ENCODE measurements around the gene AFF4.
"Not testable (repeated sequence)": the region's sequence is repeated elsewhere in the genome, so short reads cannot be mapped to it uniquely, and the experiment has no call there.

AFF4 gene

GRCh38 chr5:132971483-132972435 is 8.3 kb upstream of the AFF4 start:
- TF ChIP-seq, protein P1, sequence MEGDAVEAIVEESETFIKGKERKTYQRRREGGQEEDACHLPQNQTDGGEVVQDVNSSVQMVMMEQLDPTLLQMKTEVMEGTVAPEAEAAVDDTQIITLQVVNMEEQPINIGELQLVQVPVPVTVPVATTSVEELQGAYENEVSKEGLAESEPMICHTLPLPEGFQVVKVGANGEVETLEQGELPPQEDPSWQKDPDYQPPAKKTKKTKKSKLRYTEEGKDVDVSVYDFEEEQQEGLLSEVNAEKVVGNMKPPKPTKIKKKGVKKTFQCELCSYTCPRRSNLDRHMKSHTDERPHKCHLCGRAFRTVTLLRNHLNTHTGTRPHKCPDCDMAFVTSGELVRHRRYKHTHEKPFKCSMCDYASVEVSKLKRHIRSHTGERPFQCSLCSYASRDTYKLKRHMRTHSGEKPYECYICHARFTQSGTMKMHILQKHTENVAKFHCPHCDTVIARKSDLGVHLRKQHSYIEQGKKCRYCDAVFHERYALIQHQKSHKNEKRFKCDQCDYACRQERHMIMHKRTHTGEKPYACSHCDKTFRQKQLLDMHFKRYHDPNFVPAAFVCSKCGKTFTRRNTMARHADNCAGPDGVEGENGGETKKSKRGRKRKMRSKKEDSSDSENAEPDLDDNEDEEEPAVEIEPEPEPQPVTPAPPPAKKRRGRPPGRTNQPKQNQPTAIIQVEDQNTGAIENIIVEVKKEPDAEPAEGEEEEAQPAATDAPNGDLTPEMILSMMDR (IDR thresholded peaks at IDR 0.05; ENCODE audit: low read depth, low read length) = no peak
- no peak overlapping the region for H3K4me3 ChIP-seq (replicated peaks in 1 of 2; ENCODE audit: low read depth in 2 of 2, low read length in 2 of 2)
- DNase-seq (ENCODE audit: low read depth in 2 of 2) = peak; percentile 41 to 44

DNA sequence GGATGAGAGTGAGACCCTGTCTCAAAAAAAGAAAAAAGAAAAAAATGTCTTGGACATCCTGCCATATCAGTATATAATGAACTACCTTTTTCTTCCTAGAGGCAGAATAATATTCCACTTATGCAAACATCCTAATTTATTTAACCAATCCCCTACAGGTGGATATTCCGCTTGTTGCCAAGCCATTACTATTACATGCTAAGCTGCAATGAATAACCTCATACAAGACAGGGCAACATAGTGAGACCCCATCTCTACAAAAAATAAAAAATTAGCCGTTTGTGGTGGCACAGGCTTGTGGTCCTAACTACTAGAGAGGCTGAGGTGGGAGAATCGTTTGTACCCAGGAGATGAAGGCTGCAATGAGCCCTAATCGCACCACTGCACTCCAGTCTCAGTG is 1.7 kb upstream of the AFF4 start:
- no peak for DNase-seq (ENCODE audit: low read depth in 2 of 2)
- TF ChIP-seq, protein P1 (IDR thresholded peaks at IDR 0.05; ENCODE audit: low read depth, low read length) = no peak
- no peak overlapping the region for H3K4me3 ChIP-seq (replicated peaks in 1 of 2; ENCODE audit: low read depth in 2 of 2, low read length in 2 of 2)

- TF ChIP-seq, protein P1 (IDR thresholded peaks at IDR 0.05; ENCODE audit: low read depth, low read length) = no peak
- H3K4me3 ChIP-seq (replicated peaks in 1 of 2; ENCODE audit: low read depth in 2 of 2, low read length in 2 of 2) = peak overlapping the region; percentile 66 to 84
- DNase-seq (ENCODE audit: low read depth in 2 of 2) = peak; percentile 80 to 83
Observed at GRCh38 chr5:132962429-132963021, 909 bp downstream of the AFF4 start.

GRCh38 chr5:132961887-132962286 is 1.5 kb downstream of the AFF4 start:
- DNase-seq (ENCODE audit: low read depth in 2 of 2) = peak; percentile 71 to 74
- H3K4me3 ChIP-seq (replicated peaks in 1 of 2; ENCODE audit: low read depth in 2 of 2, low read length in 2 of 2) = peak overlapping the region; percentile 66 to 84
- TF ChIP-seq, protein P1 (IDR thresholded peaks at IDR 0.05; ENCODE audit: low read depth, low read length) = no peak

GRCh38 chr5:132961123-132961815 is 2.2 kb downstream of the AFF4 start:
- peak overlapping the region; percentile 66 to 84 for H3K4me3 ChIP-seq (replicated peaks in 1 of 2; ENCODE audit: low read depth in 2 of 2, low read length in 2 of 2)
- not testable (repeated sequence) for DNase-seq (ENCODE audit: low read depth in 2 of 2)

- not testable (repeated sequence) for DNase-seq (ENCODE audit: low read depth in 2 of 2); H3K4me3 ChIP-seq (replicated peaks in 1 of 2; ENCODE audit: low read depth in 2 of 2, low read length in 2 of 2)
Observed at GRCh38 chr5:132956166-132956799, 7.2 kb downstream of the AFF4 start.

DNA sequence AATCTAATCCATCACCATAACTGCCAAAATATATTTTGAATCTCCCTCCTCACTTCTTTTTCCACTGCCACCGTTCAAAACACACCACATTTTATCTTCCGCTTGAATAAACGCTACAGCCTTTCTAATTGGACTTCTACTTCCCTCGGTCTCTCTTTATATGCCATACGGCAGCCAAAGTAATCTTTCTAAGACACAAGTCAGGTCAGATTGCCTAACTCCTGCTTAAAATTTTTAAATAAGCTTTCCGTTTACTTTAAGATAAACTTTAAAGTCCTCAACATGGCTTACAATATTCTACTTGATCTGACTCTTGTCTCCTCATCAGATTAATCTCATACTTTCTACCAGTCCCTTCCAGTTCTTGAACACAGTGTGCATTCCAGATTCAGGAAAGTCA is 9.7 kb downstream of the AFF4 start:
- no peak for DNase-seq (ENCODE audit: low read depth in 2 of 2)
- no peak overlapping the region for H3K4me3 ChIP-seq (replicated peaks in 1 of 2; ENCODE audit: low read depth in 2 of 2, low read length in 2 of 2)
- TF ChIP-seq, protein P1 (IDR thresholded peaks at IDR 0.05; ENCODE audit: low read depth, low read length) = no peak
